Fibroblast of upper back skin (primary cell): ENCODE measurements around the gene LRRC47.
"Not testable (repeated sequence)": the region's sequence is repeated elsewhere in the genome, so short reads cannot be mapped to it uniquely, and the experiment has no call there.

Experiments
- DNase-seq: peaks from one replicate; pipeline ENCODE4 v3.0.0-alpha.2; 2013

The LRRC47 gene

GRCh38 chr1:3771108-3772026, 24.9 kb downstream of the LRRC47 start:
- no peak for DNase-seq

GRCh38 chr1:3770047-3770765, 26.1 kb downstream of the LRRC47 start:
- DNase-seq: no peak

GRCh38 chr1:3768811-3769390, 27.4 kb downstream of the LRRC47 start:
- DNase-seq: no peak

- no peak for DNase-seq
Measured at GRCh38 chr1:3767328-3767925, 28.9 kb downstream of the LRRC47 start.

- DNase-seq: no peak
Measured at GRCh38 chr1:3763351-3764125, 32.8 kb downstream of the LRRC47 start.

- no peak for DNase-seq
Measured at GRCh38 chr1:3762873-3763228, 33.4 kb downstream of the LRRC47 start.

GRCh38 chr1:3762151-3762872, 34.0 kb downstream of the LRRC47 start:
- no peak for DNase-seq

- no peak for DNase-seq
Measured at GRCh38 chr1:3761296-3762010, 34.8 kb downstream of the LRRC47 start.

GRCh38 chr1:3759796-3760195, 36.5 kb downstream of the LRRC47 start:
- no peak for DNase-seq

- no peak for DNase-seq
Measured at GRCh38 chr1:3759164-3759563, 37.1 kb downstream of the LRRC47 start.

- DNase-seq: no peak
Measured at GRCh38 chr1:3756394-3756793, 39.9 kb downstream of the LRRC47 start.

- DNase-seq: no peak
Measured at GRCh38 chr1:3753656-3754454, 42.4 kb downstream of the LRRC47 start.

- DNase-seq: no peak
Measured at GRCh38 chr1:3752400-3752945, 43.8 kb downstream of the LRRC47 start, which contains the start of gene CCDC27. Gene CCDC27 (plus strand): TSS chr1:3752450. CDS start chr1:3752482, 32 bp downstream.

- no peak for DNase-seq
Measured at GRCh38 chr1:3750741-3751140, 45.6 kb downstream of the LRRC47 start.

- no peak for DNase-seq
Measured at GRCh38 chr1:3749512-3749911, 46.8 kb downstream of the LRRC47 start.

GRCh38 chr1:3748316-3748900, 47.9 kb downstream of the LRRC47 start:
- not testable (repeated sequence) for DNase-seq

- DNase-seq: no peak
Measured at GRCh38 chr1:3747903-3748302, 48.4 kb downstream of the LRRC47 start.

GRCh38 chr1:3747522-3747848, 48.8 kb downstream of the LRRC47 start:
- no peak for DNase-seq

- DNase-seq: peak; percentile 74
Measured at GRCh38 chr1:3746830-3747521, 49.3 kb downstream of the LRRC47 start.
